ENCODE results near the gene SLA2. TPM values are rescaled to one million over a fixed set of nuclear protein-coding genes. Genes with fewer than 3 reads are reported as not detected.

Gene SLA2
- total RNA-seq, 2 experiments from 2014 or later = 48.7 to 52.6 TPM

DNA sequence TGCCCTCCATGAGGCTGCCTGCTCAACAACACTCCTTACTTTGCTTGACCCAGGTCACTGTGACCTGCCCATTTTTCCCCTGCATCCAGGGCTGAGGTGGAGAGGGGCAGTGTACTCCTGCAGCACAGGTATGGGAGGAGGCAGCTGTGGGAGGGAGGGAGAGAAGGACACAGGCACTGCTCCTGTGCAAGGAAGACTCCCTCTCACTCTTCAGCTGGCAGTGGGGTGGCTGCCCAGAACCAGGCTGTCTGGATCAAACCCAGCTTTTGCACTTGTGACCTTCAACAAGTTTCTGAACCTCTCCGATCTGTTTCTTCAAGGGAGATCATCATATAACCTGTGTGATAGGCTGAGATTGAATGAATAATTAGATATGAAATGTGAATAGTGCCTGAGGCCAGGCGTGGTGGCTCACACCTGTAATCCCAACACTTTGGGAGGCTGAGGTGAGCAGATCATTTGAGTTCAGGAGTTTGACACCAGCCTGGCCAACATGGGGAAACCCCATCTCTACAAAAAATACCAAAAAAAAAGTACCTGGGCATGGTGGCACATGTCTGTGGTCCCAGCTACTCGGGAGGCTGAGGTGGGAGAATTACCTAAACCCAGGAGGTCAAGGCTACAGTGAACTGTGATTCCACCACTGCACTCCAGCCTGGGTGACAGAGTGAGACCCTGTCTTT lies 58.5 kb downstream of the SLA2 start:
- Mint-ChIP-seq H3K4me1 (peaks cover 34% of the 10 kb centered on the region), H3K27me3 (no peaks in the 10 kb centered on the region), H3K9me3 (ENCODE audit: low read depth) (no peaks in the 10 kb centered on the region), H3K4me3 (no peak overlapping the region), H3K27ac (peak overlapping the region; percentile 67), H3K36me3 (ENCODE audit: low read depth) (peaks cover 40% of the 10 kb centered on the region)
- DNase-seq (no peak), ATAC-seq (no peak)
- POLR2A ChIA-PET = interaction anchor here (0.9 kb wide), 1 partner anchor 11 kb away, joined by 5 read pairs; no protein-coding TSS in a partner anchor
- intact Hi-C loops (cut with DNase I, micrococcal nuclease) = no loop called here
- CTCF ChIA-PET = interaction anchor here (0.6 to 5.6 kb wide), 4 partner anchors 18 to 292 kb away, joined by 3 to 36 read pairs (median 4); partner anchors contain the start of gene RAB5IF

- no peak for ATAC-seq
- ChIA-PET CTCF (interaction anchor here (1.6 kb wide), 1 partner anchor 334 kb away, joined by 3 read pairs; no protein-coding TSS in a partner anchor), POLR2A (no interaction called here)
- no peak for DNase-seq
- no peaks in the 10 kb centered on the region for H3K9me3 Mint-ChIP-seq (ENCODE audit: low read depth)
- H3K27ac Mint-ChIP-seq = no peak overlapping the region
- H3K4me1 Mint-ChIP-seq = peaks cover 27% of the 10 kb centered on the region
- no peaks in the 10 kb centered on the region for H3K27me3 Mint-ChIP-seq
- H3K36me3 Mint-ChIP-seq (ENCODE audit: low read depth) = peaks cover 35% of the 10 kb centered on the region
- no peak overlapping the region for H3K4me3 Mint-ChIP-seq
- intact Hi-C loops (cut with DNase I, micrococcal nuclease) = no loop called here
Observed at GRCh38 chr20:36585410-36586125, 60.4 kb downstream of the SLA2 start.

- ChIA-PET CTCF (interaction anchor here (0.9 kb wide), 1 partner anchor 29 kb away, joined by 4 read pairs; no protein-coding TSS in a partner anchor), POLR2A (interaction anchor here (0.6 kb wide), 3 partner anchors 19 to 1105 kb away, joined by 3 to 8 read pairs (median 5); no protein-coding TSS in a partner anchor)
- H3K27me3 Mint-ChIP-seq = no peaks in the 10 kb centered on the region
- peak overlapping the region; percentile 24 for H3K27ac Mint-ChIP-seq
- H3K36me3 Mint-ChIP-seq (ENCODE audit: low read depth) = peaks cover 47% of the 10 kb centered on the region
- no peaks in the 10 kb centered on the region for H3K9me3 Mint-ChIP-seq (ENCODE audit: low read depth)
- DNase-seq = no peak
- no peak overlapping the region for H3K4me3 Mint-ChIP-seq
- peaks cover 31% of the 10 kb centered on the region for H3K4me1 Mint-ChIP-seq
- ATAC-seq = no peak
- intact Hi-C loops (cut with DNase I, micrococcal nuclease) = no loop called here
Observed at GRCh38 chr20:36584018-36584481, 61.9 kb downstream of the SLA2 start.

DNA sequence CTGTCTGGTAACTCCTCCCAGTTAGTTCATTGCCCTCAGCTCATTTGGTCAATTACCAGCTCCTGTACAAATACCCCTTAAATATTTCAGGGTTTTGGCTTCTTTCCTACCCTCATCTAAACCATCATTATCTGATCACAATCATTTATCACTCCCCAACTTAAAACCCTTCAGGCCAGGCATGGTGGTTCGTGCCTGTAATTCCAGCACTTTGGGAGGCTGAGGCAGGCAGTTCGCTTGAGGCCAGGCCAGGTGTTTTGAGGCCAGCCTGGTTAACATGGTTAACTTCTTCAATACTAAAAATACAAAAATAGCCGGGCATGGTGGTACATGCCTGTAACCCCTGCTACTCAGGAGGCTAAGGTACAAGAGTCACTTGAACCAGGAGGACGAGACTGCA lies 63.2 kb downstream of the SLA2 start:
- Mint-ChIP-seq H3K4me1 (peaks cover 31% of the 10 kb centered on the region), H3K4me3 (no peak overlapping the region), H3K9me3 (ENCODE audit: low read depth) (no peaks in the 10 kb centered on the region), H3K36me3 (ENCODE audit: low read depth) (peaks cover 50% of the 10 kb centered on the region), H3K27ac (peak overlapping the region; percentile 62), H3K27me3 (no peaks in the 10 kb centered on the region)
- POLR2A ChIA-PET = no interaction called here
- ATAC-seq = no peak
- intact Hi-C loops (cut with DNase I, micrococcal nuclease) = no loop called here
- CTCF ChIA-PET = interaction anchor here (0.7 kb wide), 1 partner anchor 171 kb away, joined by 3 read pairs; no protein-coding TSS in a partner anchor
- no peak for DNase-seq

GRCh38 chr20:36582322-36582721 lies 63.7 kb downstream of the SLA2 start:
- peaks cover 47% of the 10 kb centered on the region for H3K36me3 Mint-ChIP-seq (ENCODE audit: low read depth)

GRCh38 chr20:36579996-36580545 lies 65.9 kb downstream of the SLA2 start:
- peaks cover 53% of the 10 kb centered on the region for H3K36me3 Mint-ChIP-seq (ENCODE audit: low read depth)
- peak overlapping the region; percentile 37 for H3K27ac Mint-ChIP-seq

More at GRCh38 chr20:36582322-36582721, 63.7 kb downstream of the SLA2 start:
- ATAC-seq (peak; percentile 92), DNase-seq (peak; percentile 52)
- peak overlapping the region; percentile 62 for H3K27ac Mint-ChIP-seq
- POLR2A ChIA-PET = no interaction called here
- no peak overlapping the region for H3K4me3 Mint-ChIP-seq
- CTCF ChIA-PET = no interaction called here
- intact Hi-C loops (cut with DNase I, micrococcal nuclease) = no loop called here
- peaks cover 26% of the 10 kb centered on the region for H3K4me1 Mint-ChIP-seq
- H3K27me3 Mint-ChIP-seq = no peaks in the 10 kb centered on the region
- no peaks in the 10 kb centered on the region for H3K9me3 Mint-ChIP-seq (ENCODE audit: low read depth)

GRCh38 chr20:36578356-36579041 lies 67.5 kb downstream of the SLA2 start:
- POLR2A ChIA-PET = interaction anchor here (0.6 kb wide), 1 partner anchor 350 kb away, joined by 5 read pairs; no protein-coding TSS in a partner anchor
- Mint-ChIP-seq H3K27me3 (no peaks in the 10 kb centered on the region), H3K4me1 (peaks cover 35% of the 10 kb centered on the region), H3K27ac (no peak overlapping the region), H3K36me3 (ENCODE audit: low read depth) (peaks cover 53% of the 10 kb centered on the region), H3K9me3 (ENCODE audit: low read depth) (no peaks in the 10 kb centered on the region), H3K4me3 (no peak overlapping the region)
- ATAC-seq (no peak), DNase-seq (no peak)
- CTCF ChIA-PET = interaction anchor here (1.1 to 4.3 kb wide), 3 partner anchors 10 to 21 kb away, joined by 4 to 18 read pairs (median 7); no protein-coding TSS in a partner anchor
- intact Hi-C loops (cut with DNase I, micrococcal nuclease) = loop anchor here (10.0 kb wide), 2 partner anchors 114 to 1124 kb away; partner anchors contain the start of gene CEP250 (in 1 of the 2)

More at GRCh38 chr20:36579996-36580545, 65.9 kb downstream of the SLA2 start:
- no peaks in the 10 kb centered on the region for H3K27me3 Mint-ChIP-seq
- H3K9me3 Mint-ChIP-seq (ENCODE audit: low read depth) = no peaks in the 10 kb centered on the region
- ATAC-seq (no peak), DNase-seq (no peak)
- intact Hi-C loops (cut with DNase I, micrococcal nuclease) = loop anchor here (10.0 kb wide), 2 partner anchors 115 to 1125 kb away; partner anchors contain the start of gene CEP250 (in 1 of the 2)
- ChIA-PET POLR2A (interaction anchor here (1.2 kb wide), 1 partner anchor 19 kb away, joined by 5 read pairs; no protein-coding TSS in a partner anchor), CTCF (no interaction called here)
- H3K4me3 Mint-ChIP-seq = no peak overlapping the region
- peaks cover 34% of the 10 kb centered on the region for H3K4me1 Mint-ChIP-seq

DNA sequence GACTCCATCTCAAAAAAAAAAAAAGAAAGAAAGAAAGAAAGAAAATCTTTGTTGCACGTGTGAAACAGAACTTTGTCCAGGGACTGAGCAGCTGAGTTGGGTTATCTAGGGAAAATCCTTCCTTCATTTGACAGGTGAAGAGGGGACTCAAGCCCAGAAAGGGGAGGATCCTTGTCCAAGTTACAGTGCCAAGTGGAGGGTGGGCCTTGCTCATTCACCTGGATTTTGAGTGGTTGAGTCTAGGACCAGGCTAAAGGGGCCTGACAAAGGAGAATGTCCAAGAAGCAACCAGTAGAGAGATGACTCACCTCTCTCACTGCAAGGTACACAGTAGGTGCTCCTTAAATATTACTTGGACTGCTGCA lies 69.9 kb downstream of the SLA2 start:
- H3K36me3 Mint-ChIP-seq (ENCODE audit: low read depth) = peaks cover 43% of the 10 kb centered on the region
- no peak for ATAC-seq
- ChIA-PET CTCF (interaction anchor here (0.5 to 4.3 kb wide), 5 partner anchors 15 to 333 kb away, joined by 3 to 18 read pairs (median 3); partner anchors contain the start of gene RAB5IF), POLR2A (interaction anchor here (0.6 to 1.8 kb wide), 4 partner anchors 12 to 35 kb away, joined by 5 to 6 read pairs (median 5); no protein-coding TSS in a partner anchor)
- H3K9me3 Mint-ChIP-seq (ENCODE audit: low read depth) = no peaks in the 10 kb centered on the region
- H3K4me3 Mint-ChIP-seq = peak overlapping the region; percentile 88
- no peaks in the 10 kb centered on the region for H3K27me3 Mint-ChIP-seq
- DNase-seq = no peak
- intact Hi-C loops (cut with DNase I, micrococcal nuclease) = loop anchor here (10.0 kb wide), 2 partner anchors 111 to 1121 kb away; partner anchors contain the start of gene CEP250 (in 1 of the 2)
- peak overlapping the region; percentile 92 for H3K27ac Mint-ChIP-seq
- peaks cover 38% of the 10 kb centered on the region for H3K4me1 Mint-ChIP-seq

- H3K36me3 Mint-ChIP-seq (ENCODE audit: low read depth) = peaks cover 31% of the 10 kb centered on the region
- peak overlapping the region; percentile 92 for H3K27ac Mint-ChIP-seq
- H3K4me3 Mint-ChIP-seq = peak overlapping the region; percentile 88
- intact Hi-C loops (cut with DNase I, micrococcal nuclease) = loop anchor here (10.0 kb wide), 2 partner anchors 110 to 1120 kb away; partner anchors contain the start of gene CEP250 (in 1 of the 2)
- peaks cover 35% of the 10 kb centered on the region for H3K4me1 Mint-ChIP-seq
- ATAC-seq = no peak
- ChIA-PET POLR2A (interaction anchor here (0.5 to 3.5 kb wide), 4 partner anchors 20 to 375 kb away, joined by 3 to 14 read pairs (median 4); partner anchors contain the start of gene RAB5IF), CTCF (interaction anchor here (3.1 to 4.5 kb wide), 2 partner anchors 31 kb away, joined by 15 to 34 read pairs; partner anchors contain the start of gene RAB5IF)
- no peaks in the 10 kb centered on the region for H3K9me3 Mint-ChIP-seq (ENCODE audit: low read depth)
- peak; percentile 70 for DNase-seq
- no peaks in the 10 kb centered on the region for H3K27me3 Mint-ChIP-seq
Observed at GRCh38 chr20:36574366-36575135, 71.4 kb downstream of the SLA2 start.
